HG02798 (cell line): Measurements from ENCODE around the gene GRM7.

Experiments
- ATAC-seq: cut with Tn5 transposase; IDR thresholded peaks from one replicate; pipeline ENCODE4 v1.9.1; 2021; ENCODE audit warnings: mild to moderate bottlenecking; ENCODE audit not compliant: unreplicated experiment, poor library complexity

Gene GRM7

DNA sequence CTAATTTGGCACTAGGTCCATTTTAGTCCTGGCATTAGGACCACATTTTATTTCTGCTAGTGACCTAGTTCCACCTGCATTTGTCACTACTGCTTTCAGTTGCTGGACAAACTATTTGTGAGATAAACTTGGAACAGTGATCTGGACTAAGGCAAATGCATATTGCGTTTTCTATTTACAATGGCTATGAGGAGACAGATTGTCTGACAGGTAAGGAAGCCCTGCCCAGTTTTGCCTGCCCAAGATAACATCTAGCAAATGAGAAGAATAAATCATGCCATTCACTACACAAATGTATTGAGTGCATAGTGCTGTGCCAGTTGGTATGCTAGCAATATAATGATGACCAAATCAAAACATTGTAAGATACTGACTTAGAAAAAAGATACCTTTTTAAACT lies 245.7 kb downstream of the GRM7 start:
- ATAC-seq, result no peak

DNA sequence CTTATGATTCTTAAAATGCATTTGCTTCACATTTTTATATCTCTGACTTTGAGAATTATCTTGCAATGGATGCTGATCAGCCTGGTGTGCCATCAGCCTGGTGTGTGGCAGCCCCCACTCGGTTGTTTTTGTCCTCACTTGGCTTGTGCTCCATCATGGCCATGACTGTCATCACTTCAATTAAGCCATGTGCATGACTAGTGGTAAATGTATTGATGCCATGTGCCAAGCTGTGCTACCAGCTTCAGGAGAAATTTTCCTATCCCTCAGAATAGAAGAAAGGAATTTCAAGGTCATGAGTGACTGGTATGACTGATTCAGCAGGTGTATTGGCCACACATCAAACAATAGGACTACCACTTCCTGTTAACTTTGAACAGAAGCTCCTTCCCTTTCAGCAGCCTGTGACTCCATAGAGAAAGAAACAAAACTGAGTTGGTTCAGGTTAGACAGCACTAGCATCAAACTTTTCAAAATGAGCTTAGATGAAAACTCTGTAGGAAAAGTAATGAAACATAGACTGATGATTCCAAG lies 251.7 kb downstream of the GRM7 start:
- ATAC-seq, result peak; percentile 43

DNA sequence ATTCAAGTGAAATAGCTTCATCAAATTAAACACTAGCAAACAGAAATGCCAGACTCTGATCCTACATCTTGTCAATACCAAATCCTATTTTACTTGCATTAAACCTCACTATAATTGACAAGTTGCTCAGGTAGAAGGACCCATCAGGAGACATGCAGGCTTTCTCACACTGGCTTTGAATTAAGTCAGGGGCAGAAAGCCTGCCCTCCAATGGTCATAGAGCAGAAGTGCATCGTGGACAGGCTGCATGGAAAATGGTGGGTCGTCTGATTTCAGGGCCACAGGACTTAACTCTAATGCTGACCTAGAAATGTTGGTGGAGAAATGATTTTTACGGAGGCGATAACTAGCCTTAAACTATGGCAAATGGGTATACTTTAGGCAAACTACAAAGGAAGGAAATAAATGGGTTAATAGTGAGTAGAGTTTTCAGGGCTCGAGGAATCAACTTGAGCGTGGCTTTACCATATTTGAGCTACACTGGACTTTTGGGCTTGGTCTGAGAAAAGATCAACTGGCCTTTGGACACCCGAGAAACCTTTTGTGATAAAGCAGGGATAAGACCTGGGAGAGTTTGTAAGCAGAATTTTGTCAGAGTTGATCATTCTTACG lies 283.9 kb downstream of the GRM7 start:
- ATAC-seq, result peak; percentile 84

DNA sequence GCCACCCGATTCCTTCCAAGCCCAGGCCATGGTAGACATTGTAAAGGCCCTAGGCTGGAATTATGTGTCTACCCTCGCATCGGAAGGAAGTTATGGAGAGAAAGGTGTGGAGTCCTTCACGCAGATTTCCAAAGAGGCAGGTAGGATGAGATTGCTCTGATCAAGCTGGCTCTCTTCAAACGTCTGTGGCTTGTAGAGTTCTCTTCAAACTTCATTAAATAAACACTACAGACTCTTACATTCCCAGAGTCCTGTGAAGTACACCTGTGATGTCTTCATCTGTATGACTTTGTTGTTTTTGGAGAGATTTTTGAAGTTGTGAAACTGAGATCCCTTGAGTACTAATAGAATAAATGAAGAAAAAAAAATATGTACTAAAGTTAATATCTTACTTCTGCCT lies 285.6 kb downstream of the GRM7 start:
- no peak for ATAC-seq

DNA sequence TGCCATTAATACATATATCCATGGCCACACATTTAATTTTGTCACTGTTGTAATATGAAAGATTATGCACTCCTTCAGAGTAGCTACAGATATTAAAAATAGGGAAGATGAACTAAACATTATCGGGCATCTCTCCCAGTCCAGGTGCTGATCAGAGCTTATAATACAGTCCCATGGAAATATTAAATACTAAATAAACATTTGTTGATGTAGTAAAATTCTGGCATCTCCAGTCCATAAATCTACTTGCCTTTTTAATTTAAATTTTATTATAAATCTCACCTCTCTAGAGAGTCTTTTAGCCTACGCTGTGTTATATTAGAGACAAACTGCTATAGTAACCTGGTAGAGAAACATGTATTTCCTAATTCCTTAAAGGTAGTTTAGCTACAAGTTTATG lies 297.6 kb downstream of the GRM7 start:
- no peak for ATAC-seq

DNA sequence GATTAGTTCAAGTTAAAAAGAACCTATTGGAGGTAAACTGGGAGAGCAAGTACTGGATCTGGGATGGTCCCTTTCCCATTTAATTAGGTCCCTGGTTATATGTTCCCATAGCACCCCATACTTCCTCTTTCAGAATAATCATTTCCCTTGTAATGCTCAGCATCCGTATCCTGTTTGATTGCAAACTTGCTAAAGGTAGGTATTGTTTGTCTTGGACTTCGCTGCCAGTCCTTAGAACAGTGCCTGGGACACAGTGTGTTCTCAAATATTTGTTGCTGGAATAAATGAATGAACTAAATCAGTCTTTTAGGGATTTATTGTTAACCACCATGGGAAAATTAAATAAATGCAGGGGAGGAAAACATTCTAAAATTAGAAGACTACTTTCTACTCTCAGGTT lies 299.8 kb downstream of the GRM7 start:
- ATAC-seq, result no peak

DNA sequence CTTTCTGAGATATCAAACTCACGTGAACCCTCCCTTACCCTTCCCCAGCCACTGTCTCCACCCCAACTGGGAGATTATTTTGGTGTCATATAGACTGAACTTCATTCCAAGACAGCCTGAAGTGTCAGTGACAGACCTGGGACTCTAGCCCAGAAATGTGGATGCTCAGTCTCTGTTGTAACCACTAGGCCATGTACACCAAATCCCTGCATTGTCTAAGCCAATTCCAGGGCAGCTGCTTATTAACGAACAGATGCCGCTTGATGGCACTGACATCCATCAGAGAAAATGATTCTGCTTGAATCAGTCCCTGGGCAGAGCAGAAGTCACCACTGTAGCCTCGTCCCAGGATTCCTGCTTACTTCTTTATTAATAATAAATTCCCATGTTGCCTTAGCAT lies 305.5 kb downstream of the GRM7 start:
- no peak for ATAC-seq

DNA sequence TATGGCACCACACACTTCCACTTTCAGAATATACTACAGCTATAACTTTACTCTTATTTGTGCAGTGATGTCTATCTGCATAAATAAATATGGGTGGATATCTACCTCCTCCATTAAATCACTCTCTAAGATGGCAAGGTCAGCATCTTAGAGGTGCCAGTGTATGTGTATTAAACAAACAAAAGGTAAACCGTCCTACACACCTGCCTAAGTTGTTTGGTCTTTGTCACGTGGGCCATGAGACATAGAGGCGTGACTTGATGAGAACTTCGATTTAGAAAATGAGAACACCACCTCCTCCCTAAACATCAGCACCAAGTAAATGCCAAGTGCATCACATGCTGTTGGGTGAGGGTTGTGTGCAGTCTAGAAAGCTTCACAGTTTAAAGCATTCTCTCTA lies 310.6 kb downstream of the GRM7 start:
- ATAC-seq, result no peak

DNA sequence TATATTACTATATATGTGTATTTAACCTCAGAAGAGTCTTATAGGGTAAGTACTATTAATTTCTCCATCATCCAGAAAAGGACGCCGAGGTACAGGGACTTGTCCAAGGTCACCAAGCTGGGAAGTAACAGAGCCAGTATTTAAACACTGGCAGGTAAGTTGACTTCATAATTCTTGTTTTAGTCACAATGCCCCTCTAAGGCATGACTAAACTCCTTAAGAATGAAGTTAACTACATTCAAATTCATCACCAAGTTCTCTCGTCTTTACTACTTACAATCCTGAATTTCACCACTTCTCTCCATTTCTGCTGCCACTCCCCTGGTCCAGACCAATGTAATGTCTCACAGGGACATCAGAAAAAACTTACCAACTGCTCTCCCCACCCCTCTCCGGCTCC lies 312.1 kb downstream of the GRM7 start:
- ATAC-seq, result no peak

DNA sequence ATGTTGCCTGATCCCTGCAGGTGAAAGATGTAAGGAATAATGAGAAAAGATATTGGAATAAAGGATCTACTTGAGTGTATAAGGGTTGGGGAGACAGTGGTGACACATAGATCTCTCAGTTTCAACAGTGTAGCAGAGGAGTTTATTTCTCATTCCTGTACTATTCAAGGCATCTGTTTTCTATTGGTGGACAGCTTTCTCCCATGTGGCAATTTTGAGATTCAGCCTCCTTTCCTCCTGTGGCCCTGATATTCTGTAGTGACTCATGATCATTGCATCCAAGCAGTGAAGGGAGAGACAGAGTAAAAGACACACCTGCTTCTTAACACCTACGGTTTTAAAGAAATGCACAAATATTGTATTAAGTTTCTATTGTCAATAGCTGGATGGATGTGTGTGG lies 327.6 kb downstream of the GRM7 start:
- no peak for ATAC-seq

DNA sequence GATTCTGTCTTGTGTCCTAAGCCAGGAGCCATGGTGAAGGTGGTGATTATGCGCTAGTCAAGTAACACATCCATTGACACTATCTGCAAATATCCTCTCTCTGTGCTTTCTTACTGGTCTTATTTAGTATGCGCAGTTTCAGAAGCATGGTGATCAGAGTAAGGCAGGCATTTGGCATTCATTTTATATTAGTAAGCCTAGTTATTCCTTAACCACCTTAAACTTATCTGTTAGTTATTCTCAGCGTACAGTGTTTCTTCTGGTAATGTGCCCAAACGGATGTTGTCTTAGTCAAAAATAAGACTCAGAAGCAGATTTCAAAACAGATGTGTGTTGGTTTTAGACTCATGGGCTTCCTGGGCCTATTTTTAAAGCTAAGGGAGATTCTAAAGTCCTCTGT lies 329.2 kb downstream of the GRM7 start:
- ATAC-seq, result peak; percentile 38

DNA sequence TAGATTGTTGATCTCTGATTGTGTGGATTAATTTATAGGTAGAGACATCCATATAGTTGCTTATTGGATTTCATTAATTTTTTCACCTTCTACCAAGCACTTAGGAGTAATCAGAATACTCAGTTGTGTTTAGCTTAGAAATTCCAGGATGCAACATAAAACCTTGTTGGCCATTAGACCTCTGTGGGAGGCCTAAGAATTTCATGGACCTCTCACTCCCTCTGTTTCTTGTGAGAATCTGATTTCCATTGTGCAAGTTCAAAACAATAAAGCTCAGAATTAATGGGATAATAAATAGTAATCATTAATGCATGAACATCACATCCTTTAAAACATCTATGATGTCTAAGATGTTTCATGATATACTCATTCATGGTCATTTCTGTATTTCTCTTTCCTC lies 332.4 kb downstream of the GRM7 start:
- no peak for ATAC-seq

DNA sequence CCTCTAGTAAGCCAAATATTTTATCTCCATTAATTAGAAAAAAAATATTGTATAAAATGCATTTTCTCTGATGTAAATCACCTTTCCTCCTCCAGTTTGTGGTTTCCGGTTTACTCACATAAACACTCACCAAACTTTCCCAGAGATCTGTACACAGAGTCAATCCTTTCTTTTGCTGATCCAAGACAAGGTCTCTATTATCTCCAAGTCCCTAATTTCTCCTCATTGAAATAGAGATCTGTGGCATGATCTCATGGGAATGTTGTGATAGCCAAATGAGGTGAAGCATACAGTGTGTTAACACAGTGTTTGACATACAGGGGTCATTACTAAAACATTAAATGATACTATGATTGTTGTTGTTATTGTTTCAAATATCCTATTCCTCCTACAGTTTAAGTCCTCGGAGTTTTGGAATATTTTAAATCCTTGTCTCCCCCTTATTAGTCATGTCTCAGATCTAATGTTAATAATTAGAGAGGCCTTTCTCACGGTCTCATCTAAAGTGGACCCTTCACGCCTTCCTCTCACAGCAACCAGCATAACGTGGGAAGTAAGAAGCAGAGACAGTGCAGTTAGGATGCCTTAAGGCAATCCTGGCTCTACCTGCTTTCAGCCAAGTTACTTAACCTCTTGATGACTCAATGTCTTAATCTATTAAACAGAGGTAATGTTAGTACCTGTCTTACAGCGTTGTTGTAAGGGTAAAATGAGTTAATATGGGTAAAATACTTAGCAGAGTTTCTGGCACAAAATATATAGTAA lies 333.3 kb downstream of the GRM7 start:
- no peak for ATAC-seq

DNA sequence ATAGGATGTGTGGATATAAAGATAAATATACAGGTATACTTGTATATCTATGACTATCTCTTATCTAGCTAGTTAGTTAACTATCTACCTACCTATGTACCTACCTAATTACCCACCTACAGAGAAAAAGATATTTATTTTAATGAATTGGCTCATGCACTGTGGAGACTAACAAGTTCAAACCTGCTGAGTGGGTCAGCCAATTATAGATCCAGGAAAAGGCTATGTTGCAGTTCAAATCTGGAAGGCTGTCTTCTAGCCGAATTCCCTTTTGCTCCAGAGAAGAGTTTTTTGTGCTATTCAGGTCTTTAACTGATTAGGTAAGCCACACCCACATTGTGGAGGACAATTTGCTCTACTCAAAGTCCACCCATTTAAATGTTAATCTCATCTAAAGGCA lies 335.0 kb downstream of the GRM7 start:
- no peak for ATAC-seq

DNA sequence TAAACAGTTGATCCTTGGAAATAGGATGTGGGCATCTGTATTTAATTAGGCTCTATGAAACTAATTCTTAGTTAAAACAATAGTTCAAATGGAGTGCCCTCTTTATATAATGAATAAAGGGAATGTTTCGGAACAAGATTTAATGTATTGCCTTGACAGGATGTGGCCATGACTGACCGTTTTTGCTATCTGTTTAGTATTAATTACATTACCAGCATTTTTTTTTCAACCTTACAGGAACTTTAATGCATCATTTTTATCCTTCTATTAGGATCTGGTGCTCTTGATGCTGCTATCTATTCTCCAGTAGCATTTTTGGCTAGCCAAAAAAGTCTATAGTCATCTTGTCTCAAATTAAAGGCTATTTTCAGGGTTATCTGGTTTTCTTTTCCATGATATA lies 340.9 kb downstream of the GRM7 start:
- no peak for ATAC-seq

DNA sequence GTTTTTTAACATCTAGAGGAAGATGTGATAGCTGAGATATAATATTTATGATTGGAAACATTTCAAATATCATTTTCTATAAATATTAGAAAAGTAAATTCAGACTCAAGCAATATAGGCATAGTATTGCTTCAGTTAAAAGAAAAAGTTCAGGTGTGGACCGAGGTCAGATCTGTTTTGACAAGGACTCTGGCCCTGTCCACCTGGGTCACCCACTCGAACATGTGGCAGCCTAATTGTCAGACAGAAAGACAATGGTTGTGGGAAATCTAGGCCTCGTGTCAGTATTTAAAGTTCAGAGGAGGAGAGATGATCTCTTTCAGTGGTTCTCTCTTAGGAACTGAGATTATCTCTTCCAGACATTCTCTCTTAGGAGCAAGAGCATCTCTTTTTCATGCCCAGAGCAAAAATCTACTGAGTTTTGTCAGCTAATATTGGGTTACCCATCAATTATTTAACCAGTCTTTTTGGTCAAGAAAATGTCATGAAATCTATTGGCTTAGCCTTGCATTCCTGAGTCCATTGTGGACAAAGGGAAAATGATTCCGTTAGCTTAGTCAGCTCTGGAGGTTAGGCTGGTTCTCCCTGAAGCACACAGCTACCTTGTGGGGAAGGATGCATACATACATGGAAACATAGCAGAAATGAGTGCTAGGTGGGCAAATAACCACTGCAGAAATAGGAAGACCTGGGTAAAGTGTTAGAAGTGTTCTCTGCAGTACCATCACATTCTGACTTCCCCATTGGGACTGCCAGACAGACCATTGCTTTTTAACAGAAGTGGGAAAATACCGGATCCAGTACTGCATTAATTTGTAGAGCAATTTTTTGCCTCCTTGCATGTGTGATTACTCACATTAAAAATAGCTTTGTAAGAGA lies 343.3 kb downstream of the GRM7 start:
- peak; percentile 36 for ATAC-seq

DNA sequence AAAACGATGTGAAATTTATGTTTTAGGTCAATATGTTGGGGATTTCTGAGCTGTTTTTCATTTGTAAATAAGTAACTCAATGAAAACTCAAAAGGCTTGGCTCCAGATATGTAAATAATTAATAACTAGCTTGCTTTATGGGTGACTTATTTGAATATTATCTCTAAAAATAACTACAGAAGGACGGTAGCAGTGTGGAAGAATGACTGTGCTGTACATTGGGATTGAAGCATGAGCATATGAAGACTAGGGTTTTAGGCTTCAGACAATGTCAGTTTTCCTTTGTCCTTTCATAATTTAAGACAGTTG lies 343.9 kb downstream of the GRM7 start:
- ATAC-seq, result peak; percentile 34

DNA sequence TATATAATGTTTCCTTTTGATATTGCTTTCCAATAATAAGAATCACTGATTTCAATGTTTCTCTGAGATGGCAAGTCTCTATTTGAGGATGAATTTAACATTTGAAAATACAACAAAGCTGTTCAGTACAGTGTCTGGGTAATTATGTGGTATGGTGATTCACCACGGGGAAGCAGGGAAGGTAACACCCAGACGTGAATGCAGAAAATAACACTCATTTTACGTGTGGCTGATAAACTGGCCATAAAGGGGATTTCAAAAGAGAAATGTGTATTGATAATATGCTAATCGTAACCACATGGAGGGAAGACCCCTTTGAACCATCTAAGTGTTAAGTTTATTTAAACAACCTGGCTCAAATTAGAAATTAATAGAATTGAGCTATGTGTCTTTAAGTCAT lies 344.6 kb downstream of the GRM7 start:
- peak; percentile 60 for ATAC-seq

DNA sequence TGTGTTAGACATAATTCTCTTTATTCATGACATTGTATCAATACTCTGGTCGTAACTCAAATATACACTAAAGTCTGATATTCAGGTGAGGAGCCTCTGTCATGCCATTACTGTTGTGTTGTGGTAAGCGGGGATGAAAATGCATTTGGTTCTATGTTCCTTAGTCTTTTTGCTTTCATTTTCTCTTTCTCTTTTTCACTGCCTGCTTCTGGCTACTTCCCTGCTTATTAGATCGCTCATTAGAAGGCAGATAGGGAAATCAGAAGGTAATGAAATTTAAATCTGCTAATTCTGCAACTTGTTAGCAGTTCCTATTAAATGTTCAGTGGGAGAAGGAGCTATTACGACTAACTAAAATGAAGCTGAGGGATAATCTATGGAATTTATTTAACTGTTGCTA lies 345.0 kb downstream of the GRM7 start:
- peak; percentile 57 for ATAC-seq

DNA sequence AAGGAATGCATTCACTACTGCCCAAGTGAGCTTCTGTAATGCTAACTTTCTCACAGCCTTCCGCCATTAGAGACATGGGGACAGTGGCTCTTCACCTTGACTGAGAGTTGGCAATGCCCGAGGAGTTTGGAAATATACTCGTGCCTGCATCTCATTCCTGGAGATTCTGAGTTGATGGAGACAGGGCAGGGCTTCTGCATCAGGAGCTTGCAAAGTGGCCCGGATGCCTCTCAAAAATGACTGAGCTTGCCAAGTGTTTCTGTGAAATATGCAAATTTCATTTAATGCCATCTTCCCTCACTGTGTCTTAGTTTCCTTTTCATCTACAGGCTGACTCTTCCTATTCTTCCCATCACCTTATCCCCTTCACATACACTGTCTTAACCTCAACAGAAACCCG lies 346.2 kb downstream of the GRM7 start:
- no peak for ATAC-seq

DNA sequence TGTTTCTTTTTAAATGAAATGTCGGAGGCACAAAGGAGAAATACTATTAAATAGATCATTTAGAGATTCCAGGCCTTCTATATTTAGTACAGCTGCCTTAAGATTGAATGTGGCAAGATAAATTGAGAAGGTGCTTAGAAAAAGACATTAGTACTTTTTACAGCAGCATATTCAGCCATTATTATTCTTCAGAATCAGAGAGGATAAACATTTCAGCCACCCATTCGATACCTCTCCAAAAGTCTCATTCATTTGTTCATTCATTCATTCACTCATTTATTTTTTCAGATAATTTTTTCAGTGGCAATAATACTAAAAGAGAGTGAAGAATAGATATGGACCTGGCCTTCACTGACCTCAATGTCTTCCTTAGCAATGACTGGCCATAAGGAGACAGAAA lies 347.0 kb downstream of the GRM7 start:
- no peak for ATAC-seq
